IMR-90 (cell line): ENCODE results near the gene CDH13. TPM values are rescaled to one million over a fixed set of nuclear protein-coding genes. Genes with fewer than 3 reads are reported as not detected.

Experiments used
- ATAC-seq: fragments of 200-7000 bp; cut with Tn5 transposase; 2 replicates; pipeline ENCODE4 v1.9.1; 2020; ENCODE audit warnings: low read depth, mild to moderate bottlenecking, moderate library complexity
- BruUV-seq: library from RNA; stranded (reverse); fragments of 400-500 nt; replicated peaks from 2 replicates; lab custom pipeline; 2021; lab: Mats Ljungman, UMichigan
- CTCF ChIA-PET: fragments of 300-600 bp; formaldehyde crosslinking; extraction: SDS; loops from one replicate; lab custom pipeline; 2021; ENCODE audit warnings: antibody characterized with exemption; lab: Yijun Ruan, JAX
- POLR2A ChIA-PET: fragments of 300-600 bp; sonication (Branson Sonifier 250); formaldehyde crosslinking; loops from one replicate; lab custom pipeline; 2022; ENCODE audit warnings: antibody characterized with exemption; ENCODE audit not compliant: unreplicated experiment; lab: Charles Lee
- DNase-seq: peaks from one replicate; pipeline ENCODE4 v3.0.0; 2013
- H2AFZ ChIP-seq: replicated peaks from 2 replicates; pipeline ENCODE3; 2013; ENCODE audit warnings: low read length, mild to moderate bottlenecking; ENCODE audit not compliant: poor library complexity
- H2AK5ac ChIP-seq: 2 replicates; pipeline ENCODE4 v1.6.1; 2013; ENCODE audit warnings: low read depth, low read length, inconsistent platforms
- H2AK9ac ChIP-seq: replicated peaks from 2 replicates; pipeline ENCODE3; 2013; ENCODE audit warnings: mild to moderate bottlenecking, low read depth, low read length, moderate library complexity; ENCODE audit not compliant: poor library complexity
- H2BK120ac ChIP-seq: 2 replicates; pipeline ENCODE4 v1.6.1; 2013; ENCODE audit warnings: low read depth, low read length, inconsistent platforms
- H2BK15ac ChIP-seq: 3 replicates; pipeline ENCODE4 v1.6.1; 2013; ENCODE audit warnings: low read depth, low read length, inconsistent platforms
- H2BK20ac ChIP-seq: 2 replicates; pipeline ENCODE4 v1.6.1; 2013; ENCODE audit warnings: low read depth, mild to moderate bottlenecking, inconsistent platforms, low read length, moderate library complexity
- H2BK5ac ChIP-seq: 2 replicates; pipeline ENCODE4 v1.6.1; 2013; ENCODE audit warnings: mild to moderate bottlenecking, low read depth, low read length, inconsistent platforms; ENCODE audit not compliant: poor library complexity, severe bottlenecking
- H3K14ac ChIP-seq: replicated peaks from 2 replicates; pipeline ENCODE4 v1.6.1; 2013; ENCODE audit warnings: low read depth, low read length, inconsistent platforms
- H3K18ac ChIP-seq: 2 replicates; pipeline ENCODE4 v1.6.1; 2013; ENCODE audit warnings: low read depth, low read length, control low read depth
- H3K23ac ChIP-seq: 2 replicates; pipeline ENCODE4 v1.6.1; 2013; ENCODE audit warnings: low read depth, low read length, inconsistent platforms
- H3K27ac ChIP-seq: 2 replicates; pipeline ENCODE4 v1.5.1; 2013; ENCODE audit warnings: mild to moderate bottlenecking, control low read depth, low read length; ENCODE audit not compliant: insufficient read depth
- H3K27me3 ChIP-seq: 2 replicates; pipeline ENCODE4 v1.6.1; 2013; ENCODE audit warnings: low read length; ENCODE audit not compliant: control insufficient read depth, insufficient read depth
- H3K36me3 ChIP-seq: 2 replicates; pipeline ENCODE4 v1.6.1; 2013; ENCODE audit warnings: low read length, mixed read lengths; ENCODE audit not compliant: control insufficient read depth, insufficient read depth
- H3K4ac ChIP-seq: 2 replicates; pipeline ENCODE4 v1.6.1; 2013; ENCODE audit warnings: low read depth, low read length, inconsistent platforms
- H3K4me1 ChIP-seq: 2 replicates; pipeline ENCODE4 v1.6.1; 2013; ENCODE audit warnings: low read length, mixed read lengths; ENCODE audit not compliant: control insufficient read depth, insufficient read depth
- H3K4me2 ChIP-seq: 2 replicates; pipeline ENCODE4 v1.6.1; 2013; ENCODE audit warnings: low read depth, mild to moderate bottlenecking, control low read depth, low read length, moderate library complexity
- H3K4me3 ChIP-seq: 2 replicates; pipeline ENCODE4 v1.5.1; 2013; ENCODE audit warnings: low read depth, mild to moderate bottlenecking, control low read depth, low read length, moderate library complexity; ENCODE audit not compliant: insufficient read depth
- H3K56ac ChIP-seq: 2 replicates; pipeline ENCODE4 v1.6.1; 2013; ENCODE audit warnings: low read length, inconsistent platforms; ENCODE audit not compliant: insufficient read depth; ENCODE audit errors: extremely low read depth
- H3K79me1 ChIP-seq, 2 experiments: 2 replicates each; pipeline ENCODE4 v1.6.1; 2013; ENCODE audit warnings: low read length in 2 of 2, inconsistent platforms in 1 of 2, low read depth in 1 of 2
- H3K9ac ChIP-seq: 2 replicates; pipeline ENCODE4 v1.6.1; 2013; ENCODE audit warnings: low read depth, low read length, control low read depth
- H3K9me1 ChIP-seq: 2 replicates; pipeline ENCODE4 v1.6.1; 2013; ENCODE audit warnings: low read length, inconsistent platforms; ENCODE audit not compliant: insufficient read depth
- H3K9me3 ChIP-seq: 2 replicates; pipeline ENCODE4 v1.6.1; 2013; ENCODE audit warnings: low read length; ENCODE audit not compliant: control insufficient read depth, insufficient read depth
- H4K20me1 ChIP-seq: 2 replicates; pipeline ENCODE4 v1.6.1; 2013; ENCODE audit warnings: low read length, inconsistent platforms; ENCODE audit not compliant: insufficient read depth
- H4K5ac ChIP-seq: 2 replicates; pipeline ENCODE4 v1.6.1; 2013; ENCODE audit warnings: mild to moderate bottlenecking, low read depth, low read length, control low read depth
- H4K8ac ChIP-seq, 2 experiments: 2 replicates each; pipeline ENCODE4 v1.6.1; 2013; ENCODE audit warnings: low read depth in 2 of 2, low read length in 2 of 2, control low read depth in 1 of 2, inconsistent platforms in 1 of 2
- H4K91ac ChIP-seq: 2 replicates; pipeline ENCODE4 v1.6.1; 2013; ENCODE audit warnings: low read depth, low read length, inconsistent platforms; ENCODE audit not compliant: insufficient read depth
- CEBPB ChIP-seq: IDR thresholded peaks from 2 replicates; pipeline ENCODE4 v1.6.1; 2012; ENCODE audit warnings: low read depth, low read length, improper control_type of control experiment
- NFE2L2 ChIP-seq: fragments of 150-350 bp; IDR thresholded peaks from 2 replicates; pipeline ENCODE4 v1.6.1; 2016; ENCODE audit warnings: low read depth, mild to moderate bottlenecking, low read length
- WGBS, 2 experiments: methylation state at CpG; one replicate each; pipeline versions ENCODE4 v1.1.5 to v1.1.7; 2013; ENCODE audit warnings: missing lambda C conversion rate in 2 of 2; ENCODE audit not compliant: insufficient read length in 1 of 2; ENCODE audit errors: extremely low coverage in 2 of 2; 5-methylcytosine and 5-hydroxymethylcytosine counted together
- dilution Hi-C: fragments of 300-500 bp; cut with HindIII; formaldehyde crosslinking; loops from one replicate; pipeline ENCODE4 v1.14.3; 2018; ENCODE audit warnings: low sequenced_read_pairs; ENCODE audit not compliant: unreplicated experiment
- in situ Hi-C: fragments of 300-500 bp; cut with MboI; formaldehyde crosslinking; loops from 3 replicates; pipeline ENCODE4 v1.14.3; 2019; ENCODE audit warnings: low sequenced_read_pairs, inconsistent platforms, mixed read lengths
- intact Hi-C: fragments of 100-400 bp; cut with micrococcal nuclease; formaldehyde crosslinking; loops from 2 replicates; pipeline ENCODE4 v1.10.0; 2022
- polyA plus RNA-seq, 3 experiments: library from polyadenylated mRNA; depleted of rRNA; stranded (reverse); fragments of >200 nt; gene quantifications; 2 replicates each; pipeline ENCODE4 v1.2.3, GENCODE V29; 2012; ENCODE audit warnings: low replicate concordance in 1 of 3
- total RNA-seq: library from RNA; depleted of rRNA; stranded (reverse); fragments of >200 nt; gene quantifications from 2 replicates; pipeline ENCODE4 v1.2.3, GENCODE V29; 2012

CDH13 gene
- total and polyA plus RNA-seq, 2 of the 4 experiments (the other 2 are of a cell fraction), result 61.6 to 74.7 TPM

DNA sequence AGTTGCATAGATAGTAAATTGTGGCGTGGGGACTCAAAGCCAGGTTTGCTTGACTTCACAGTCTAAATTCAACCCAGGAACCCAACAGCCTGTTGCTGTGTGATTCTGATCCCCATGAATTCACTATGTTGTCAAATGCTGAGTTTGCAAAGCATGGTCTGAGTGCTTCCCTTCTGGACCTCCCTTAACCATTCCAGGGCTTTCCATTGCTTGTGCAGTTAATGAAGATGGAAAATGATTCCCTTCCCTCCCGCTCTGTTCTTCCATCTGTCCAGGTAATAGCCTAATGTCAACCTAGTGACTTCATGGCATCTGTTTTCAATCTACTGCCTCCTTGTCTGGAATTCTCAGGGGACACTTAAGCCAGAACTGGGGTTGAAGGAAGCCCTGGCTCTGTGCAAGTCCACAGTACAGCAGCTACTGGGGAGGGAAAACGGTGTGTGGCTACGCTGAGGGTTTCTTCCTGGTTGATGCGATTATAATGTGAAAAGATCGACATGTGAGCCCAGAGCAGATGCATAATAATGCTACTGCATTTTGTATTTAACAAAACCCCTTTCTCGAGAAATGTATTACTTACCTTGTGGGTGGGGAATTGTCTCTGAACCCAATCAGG lies 206.7 kb downstream of the CDH13 start:
- H3K9me1 ChIP-seq, result 0 out of 2 replicates have a peak, but pooled peaks cover 3% of the 10 kb centered on the region
- H2AFZ ChIP-seq, result no peak overlapping the region
- no peak overlapping the region for H3K18ac ChIP-seq
- no peak for ATAC-seq
- peaks cover 0 to 15% of the 10 kb centered on the region in 2 experiments; a peak in 2 of 4 replicates for H3K79me1 ChIP-seq
- H3K4me2 ChIP-seq, result no peak overlapping the region
- H3K9me3 ChIP-seq, result no peaks in the 10 kb centered on the region
- H3K4ac ChIP-seq, result no peak overlapping the region
- no peaks in the 10 kb centered on the region for H3K4me1 ChIP-seq
- no peak overlapping the region for H2BK5ac ChIP-seq
- H3K36me3 ChIP-seq, result no peaks in the 10 kb centered on the region
- no peak overlapping the region for H2BK15ac ChIP-seq
- DNase-seq, result no peak
- in situ Hi-C loops, result no loop called here
- no peak overlapping the region for H4K8ac ChIP-seq
- H4K20me1 ChIP-seq, result 0 out of 2 replicates have a peak, but pooled peaks cover 7% of the 10 kb centered on the region
- CTCF ChIA-PET, result interaction anchor here (1.1 kb wide), 1 partner anchor 10 kb away, joined by 3 read pairs; no protein-coding TSS in a partner anchor
- no peak overlapping the region for H2AK9ac ChIP-seq
- no peak overlapping the region for H3K27ac ChIP-seq
- dilution Hi-C loops, result no loop called here
- H2AK5ac ChIP-seq, result no peak overlapping the region
- H4K5ac ChIP-seq, result no peak overlapping the region
- TF ChIP-seq NFE2L2, result no peak
- TF ChIP-seq CEBPB, result no peak
- H3K14ac ChIP-seq, result no peak overlapping the region
- H3K27me3 ChIP-seq, result no peaks in the 10 kb centered on the region
- no peak overlapping the region for H2BK120ac ChIP-seq
- POLR2A ChIA-PET, result no interaction called here
- no peak overlapping the region for H4K91ac ChIP-seq
- H3K23ac ChIP-seq, result no peak overlapping the region
- intact Hi-C loops, result no loop called here
- H3K56ac ChIP-seq, result no peak overlapping the region
- no peak overlapping the region for H2BK20ac ChIP-seq
- WGBS, 2 experiments, result no CpG with 5 or more reads among the region's 7 CpGs
- BruUV-seq, result no TSS peak
- H3K4me3 ChIP-seq, result no peak overlapping the region
- H3K9ac ChIP-seq, result no peak overlapping the region
